ENCODE measurements around the gene KHNYN. TPM values are rescaled to one million over a fixed set of nuclear protein-coding genes. Genes with fewer than 3 reads are reported as not detected.

The KHNYN gene
- total and polyA plus RNA-seq, 2 of the 8 experiments (the other 6 are each of a cell fraction or from before 2014, with no cell fraction given) = 7.6 to 22.3 TPM

DNA sequence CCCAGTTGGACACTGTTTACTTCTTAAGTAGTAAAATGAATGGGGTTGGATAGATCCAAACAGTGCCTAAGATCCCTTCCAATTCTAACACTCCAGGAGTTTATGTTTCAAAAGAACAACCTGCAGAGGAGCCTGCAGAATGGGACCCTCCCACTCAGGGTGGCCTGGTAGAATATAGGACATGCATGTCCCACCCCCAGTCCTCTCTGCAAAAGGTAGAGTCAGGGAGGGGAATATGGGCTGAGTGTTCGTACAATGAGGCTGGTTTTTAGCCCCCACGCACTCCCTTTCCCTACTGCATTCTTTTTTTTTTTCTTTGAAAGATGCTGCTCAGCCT, 42.8 kb upstream of the KHNYN start:
- Histone ChIP-seq H3K4ac (replicated peaks; ENCODE audit: insufficient read length, low read depth, low read length) (no peak overlapping the region), H3K9ac (replicated peaks in 1 of 4; ENCODE audit: extremely low read depth in 1 of 4, low read depth in 3 of 4, low read length in 3 of 4) (no peak overlapping the region), H3K14ac (ENCODE audit: insufficient read length) (no peak overlapping the region), H2BK20ac (ENCODE audit: low read length) (no peak overlapping the region), H4K20me1 (replicated peaks in 1 of 2; ENCODE audit: control insufficient read depth in 1 of 2, insufficient read depth in 2 of 2, low read length in 2 of 2) (no peaks in the 10 kb centered on the region), H3K23ac (ENCODE audit: insufficient read length) (no peak overlapping the region), H3K36me3 (ENCODE audit: control insufficient read depth in 2 of 4, insufficient read depth in 4 of 4, low read length in 3 of 4) (no peaks in the 10 kb centered on the region), H4K5ac (ENCODE audit: insufficient read length, low read depth, low read length) (no peak overlapping the region), H3K4me2 (ENCODE audit: insufficient read depth in 1 of 2, low read depth in 2 of 2, low read length in 2 of 2) (no peak overlapping the region), H3K4me3 (ENCODE audit: extremely low read depth in 1 of 4, insufficient read depth in 2 of 4, low read depth in 3 of 4, low read length in 4 of 4) (no peak overlapping the region), H3K27me3 (replicated peaks in 1 of 4; ENCODE audit: control insufficient read depth in 3 of 4, extremely low read depth in 1 of 4, insufficient read depth in 3 of 4, low read length in 3 of 4) (peaks cover 0 to 2% (median 0%) of the 10 kb centered on the region in 4 experiments; a peak in 1 of 7 replicates), H2BK5ac (ENCODE audit: low read depth, low read length) (no peak overlapping the region), H4K8ac (ENCODE audit: extremely low read depth, insufficient read depth, low read length) (no peak overlapping the region), H2AK5ac (ENCODE audit: low read depth, low read length) (no peak overlapping the region), H2BK120ac (replicated peaks; ENCODE audit: low read depth, low read length) (no peak overlapping the region), H3K23me2 (ENCODE audit: low read depth, low read length) (no peaks in the 10 kb centered on the region), H4K91ac (replicated peaks; ENCODE audit: insufficient read length, low read length) (no peak overlapping the region), H2BK15ac (ENCODE audit: low read length) (no peak overlapping the region), H3K79me2 (ENCODE audit: control insufficient read depth in 1 of 2, insufficient read depth in 2 of 2, low read length in 2 of 2) (no peaks in the 10 kb centered on the region), H2AFZ (ENCODE audit: low read length) (no peak overlapping the region), H3K4me1 (replicated peaks in 1 of 4; ENCODE audit: control insufficient read depth in 3 of 4, insufficient read depth in 4 of 4, low read length in 3 of 4) (no peaks in the 10 kb centered on the region), H3K9me3 (ENCODE audit: insufficient read depth in 2 of 2, low read depth in 1 of 2, low read length in 1 of 2) (no peaks in the 10 kb centered on the region), H3K56ac (replicated peaks; ENCODE audit: insufficient read length, low read depth, low read length) (no peak overlapping the region), H3K27ac (ENCODE audit: low read depth, low read length) (no peak overlapping the region), H2BK12ac (ENCODE audit: low read depth, low read length) (no peak overlapping the region), H3K79me1 (ENCODE audit: low read depth, low read length) (no peaks in the 10 kb centered on the region), H3K18ac (ENCODE audit: extremely low read depth, low read length) (no peak overlapping the region)
- WGBS, 2 experiments (ENCODE audit: extremely low coverage in 1 of 2, insufficient coverage in 1 of 2, insufficient read length in 1 of 2, insufficient replicate concordance in 2 of 2, low coverage in 1 of 2, low lambda C conversion rate in 2 of 2, missing lambda C conversion rate in 1 of 2) = 78% methylated on average over 2 of the region's 2 CpGs; no CpG with 5 or more reads in 1 of the 2 experiments
- ChIA-PET CTCF (ENCODE audit: partially characterized antibody) (interaction anchor here (1.1 to 2.0 kb wide), 3 partner anchors 10 to 41 kb away, joined by 3 to 6 read pairs (median 4); no protein-coding TSS in a partner anchor), POLR2A (ENCODE audit: partially characterized antibody) (interaction anchor here (1.2 kb wide), 1 partner anchor 26 kb away, joined by 3 read pairs; no protein-coding TSS in a partner anchor)
- FAIRE-seq = no peak
- DNase-seq (ENCODE audit: low read depth in 1 of 2, low spot score in 2 of 2) = no peak
- no peak for TF ChIP-seq ASH2L (IDR thresholded peaks at IDR 0.05; ENCODE audit: low read length)
- no peak for TF ChIP-seq TEAD4 (IDR thresholded peaks at IDR 0.05; ENCODE audit: low read depth, low read length)
